Esophagus squamous epithelium (tissue), 4 donors: ENCODE measurements around the gene CCDC92.

Experiments used
- CTCF ChIP-seq, 6 experiments: fragments of 450-650 bp in 4 of 6; fragments of 200-600 bp in 2 of 6; sonication (generic) in 2 of 6; IDR thresholded peaks; one replicate each; pipeline ENCODE4 v1.5.1; 2016 to 2019; ENCODE audit warnings: antibody characterized with exemption in 6 of 6, mild to moderate bottlenecking in 4 of 6, moderate library complexity in 4 of 6
- POLR2A ChIP-seq, 4 donors: fragments of 450-650 bp; IDR thresholded peaks; one replicate each; pipeline ENCODE4 v1.6.1; 2017; ENCODE audit warnings: antibody characterized with exemption in 4 of 4, mild to moderate bottlenecking in 4 of 4, moderate library complexity in 3 of 4

- TF ChIP-seq CTCF (IDR thresholded peaks at IDR 0.05) = no peak
- no peak for TF ChIP-seq POLR2A (IDR thresholded peaks at IDR 0.05)
Observed at GRCh38 chr12:123979566-123979965, 6.9 kb upstream of the CCDC92 start.
